T1000 (cell line): ENCODE measurements around the gene OR8K1.

Experiments used
- DNase-seq: peaks from one replicate; lab custom pipeline; 2025; ENCODE audit warnings: mixed read lengths; lab: John Stamatoyannopoulos, UW

OR8K1 gene

DNA sequence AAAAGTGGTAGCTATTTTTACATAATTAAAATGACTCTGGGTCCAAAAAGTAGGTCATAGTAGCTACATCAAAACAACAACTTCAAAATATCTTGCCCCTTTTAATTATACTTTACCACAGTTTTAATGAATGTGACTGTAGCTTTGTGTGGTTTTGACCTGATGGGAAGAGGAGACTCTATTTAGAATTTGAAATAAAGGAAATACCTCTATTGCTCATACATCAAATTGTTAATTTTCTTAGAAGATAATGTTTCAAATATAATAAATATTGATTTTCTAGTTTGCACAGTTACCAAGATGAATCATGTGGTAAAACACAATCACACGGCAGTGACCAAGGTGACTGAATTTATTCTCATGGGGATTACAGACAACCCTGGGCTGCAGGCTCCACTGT is at the start of gene OR8K1:
TSS of gene OR8K1 (plus strand) at position 301 of the 400 bp plus-strand sequence. CDS start at position 301, 0 bp downstream.
- no peak for DNase-seq

DNA sequence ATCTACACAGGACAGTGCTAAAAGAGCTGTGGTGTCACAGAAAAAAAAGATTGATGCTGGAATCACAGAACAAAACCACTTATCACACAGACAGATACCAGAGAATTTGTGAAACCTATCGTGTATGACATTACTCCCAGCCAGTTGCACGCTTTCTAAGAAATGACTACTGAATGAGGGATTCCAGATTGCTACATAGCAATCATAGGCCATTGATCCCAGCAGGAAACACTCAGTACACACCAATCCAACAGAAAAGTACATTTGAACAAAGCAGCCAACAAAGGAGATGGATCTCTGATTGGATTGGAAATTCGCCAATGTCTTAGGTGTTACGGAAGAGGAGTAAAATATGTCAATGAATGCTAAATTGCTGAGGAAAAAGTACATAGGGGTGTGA is 48.9 kb upstream of the OR8K1 start:
- DNase-seq = no peak

DNA sequence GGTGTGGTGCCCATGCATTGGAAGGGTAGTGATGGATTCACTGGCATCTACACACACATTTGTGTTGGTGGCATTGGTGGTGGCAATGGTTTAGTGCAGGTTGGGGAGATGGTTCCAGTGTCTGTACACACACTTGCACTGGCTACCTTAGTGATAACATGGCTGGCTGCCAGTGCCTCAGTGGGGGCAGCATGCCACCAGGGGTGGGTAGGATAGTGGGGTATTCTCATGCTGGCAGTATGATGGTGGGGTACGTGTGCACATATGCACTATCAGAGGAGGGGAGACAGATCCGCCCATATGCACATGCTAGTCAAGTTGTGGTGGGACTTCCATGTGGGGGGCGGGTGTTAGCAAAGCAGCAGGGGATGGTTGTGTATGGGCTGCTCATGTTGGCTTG is 38.0 kb upstream of the OR8K1 start:
- DNase-seq = no peak

DNA sequence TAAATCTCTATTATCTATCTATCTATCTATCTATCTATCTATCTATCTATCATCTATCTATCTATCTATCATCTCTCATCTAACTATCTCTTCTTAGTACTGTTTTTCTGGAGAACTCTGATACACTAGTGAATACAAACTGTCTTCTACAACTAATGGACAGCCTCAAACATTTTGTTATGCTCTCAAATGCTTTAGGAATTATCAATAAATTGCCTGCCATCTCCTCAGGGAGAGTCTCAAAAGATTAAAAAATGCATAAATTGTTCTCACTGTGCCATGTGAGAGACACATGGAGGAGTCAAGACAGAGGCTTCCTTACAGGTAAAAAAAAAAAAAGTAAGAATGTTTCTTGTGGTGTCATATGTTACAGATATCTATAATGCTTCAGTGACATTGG is 31.0 kb upstream of the OR8K1 start, which contains the start of gene OR8K3:
TSS of gene OR8K3 (plus strand) at position 301 of the 400 bp plus-strand sequence. CDS start 3,163 bp downstream, outside the sequence.
- no peak for DNase-seq

DNA sequence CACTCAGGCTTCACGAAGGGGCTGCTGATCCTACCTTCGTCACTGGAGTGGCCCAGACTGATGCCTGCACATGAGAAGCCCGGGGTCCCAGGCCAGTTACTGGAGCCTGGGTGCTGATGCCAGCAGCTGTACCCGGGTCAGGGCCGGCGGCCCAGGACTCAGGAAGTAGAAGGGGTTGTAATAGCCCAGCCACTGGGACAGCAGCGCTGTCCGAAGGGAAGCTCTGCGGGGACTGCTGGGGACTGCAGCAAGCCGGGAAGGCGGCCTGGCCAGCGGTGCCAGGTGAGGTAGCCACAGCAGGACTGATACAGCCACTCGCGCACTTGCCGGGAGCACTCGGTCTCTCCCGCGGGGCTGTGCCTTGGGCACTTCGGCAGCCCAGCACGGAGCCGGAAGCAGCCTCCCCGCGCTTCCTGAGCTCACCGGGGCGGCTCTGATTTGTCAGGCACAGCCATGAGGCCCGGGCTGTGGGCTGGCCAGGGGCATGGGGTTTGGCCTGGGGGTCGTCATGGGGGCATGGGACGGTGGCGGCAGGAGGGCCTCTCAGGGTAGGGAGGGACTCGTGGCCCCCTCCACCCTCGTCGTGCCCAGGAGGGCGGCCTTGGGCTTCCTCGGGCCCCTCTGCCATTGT is 13.9 kb upstream of the OR8K1 start:
- no peak for DNase-seq

DNA sequence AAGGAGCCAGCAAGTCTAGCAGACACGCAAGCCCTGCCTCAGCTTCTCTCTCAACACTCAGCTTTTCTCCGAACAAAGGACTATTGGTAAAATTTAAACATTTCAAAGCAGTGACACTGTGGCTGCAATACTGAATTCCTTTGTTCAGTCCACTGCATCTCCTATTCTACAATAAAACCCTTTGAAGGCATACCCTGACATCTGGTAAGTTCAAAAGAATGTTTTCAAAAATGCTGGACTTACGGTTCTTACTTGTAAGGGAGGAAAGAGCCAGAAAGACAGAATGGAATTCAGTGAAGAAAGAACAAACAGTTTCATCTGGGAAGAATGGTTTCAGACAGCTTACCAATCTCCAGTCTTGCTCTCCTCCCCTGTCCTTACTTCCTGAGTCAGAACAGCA is 12.7 kb upstream of the OR8K1 start:
- no peak for DNase-seq

DNA sequence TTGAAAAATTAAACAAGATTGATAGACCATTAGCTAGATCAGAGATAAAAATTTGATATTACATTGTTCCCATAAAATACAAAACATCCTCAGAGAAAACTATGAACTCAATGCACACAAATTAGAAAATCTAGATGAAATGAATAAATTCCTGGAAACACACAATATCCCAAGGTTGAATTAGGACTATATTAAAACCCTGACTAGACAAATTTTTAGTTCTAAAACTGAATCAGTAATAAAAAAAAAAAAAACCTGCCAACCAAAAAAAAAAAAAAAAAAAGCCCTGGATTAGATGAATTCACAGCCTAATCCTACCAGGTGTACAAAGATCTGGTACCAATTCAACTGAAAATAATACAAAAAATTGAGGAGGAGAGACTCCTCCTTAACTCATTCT is 5.5 kb upstream of the OR8K1 start:
- DNase-seq = no peak

DNA sequence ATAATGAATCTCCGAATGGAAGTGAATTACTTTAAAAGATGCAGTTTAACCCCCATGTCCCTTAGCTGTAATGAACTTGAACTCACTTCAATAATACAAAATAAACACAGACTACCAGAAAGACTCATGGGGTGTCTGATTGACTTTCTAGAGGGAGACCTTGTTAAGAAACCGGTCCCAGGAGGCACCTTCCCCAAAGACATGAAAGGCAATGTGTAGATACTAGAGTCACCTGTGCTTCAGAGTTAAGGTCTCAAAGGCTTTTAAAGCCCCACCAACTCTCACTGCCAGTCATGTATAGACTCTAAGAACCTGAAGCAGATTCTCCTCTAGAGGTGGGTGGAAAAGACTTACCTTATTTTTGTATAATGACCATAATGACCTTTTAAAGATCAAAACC is 8.2 kb downstream of the OR8K1 start, which contains the start of gene OR8J1:
TSS of gene OR8J1 (plus strand) at position 301 of the 400 bp plus-strand sequence. CDS start 5,956 bp downstream, outside the sequence.
- no peak for DNase-seq

DNA sequence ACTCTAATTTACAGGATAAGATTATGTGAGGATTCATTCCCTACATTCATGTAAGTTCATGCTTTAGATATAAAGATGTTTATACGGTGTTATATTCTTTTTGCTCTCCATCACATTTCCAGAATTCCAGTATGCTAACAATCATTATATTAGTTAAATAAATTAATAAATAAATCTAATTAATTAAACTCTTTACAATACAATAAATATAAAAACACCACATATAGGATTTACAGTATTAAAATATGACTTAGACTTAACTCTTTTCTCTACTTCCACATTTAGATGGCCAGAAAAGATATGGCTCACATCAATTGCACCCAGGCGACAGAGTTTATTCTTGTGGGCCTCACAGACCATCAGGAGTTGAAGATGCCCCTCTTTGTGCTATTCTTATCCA is 29.5 kb downstream of the OR8K1 start, which contains the start of gene OR8U1:
TSS of gene OR8U1 (plus strand) at position 301 of the 400 bp plus-strand sequence. CDS start at position 301, 0 bp downstream.
- no peak for DNase-seq

DNA sequence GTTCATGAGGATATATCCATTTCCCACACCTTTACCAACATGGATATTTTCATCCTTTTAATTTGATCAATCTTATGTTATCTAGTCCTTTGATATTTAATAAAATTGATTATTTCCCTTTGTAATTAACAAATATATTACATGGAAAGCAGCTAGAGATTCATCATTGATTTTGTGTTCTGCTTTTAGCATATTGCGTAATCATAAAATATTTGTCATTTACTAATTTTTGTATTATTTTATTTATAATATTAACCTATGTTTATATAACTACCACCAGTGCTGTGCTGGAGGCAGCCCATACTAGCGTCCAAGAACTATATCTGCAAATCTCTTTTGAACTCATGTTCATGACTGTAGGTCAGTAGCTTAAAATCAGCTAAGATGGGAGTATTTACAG is 34.3 kb downstream of the OR8K1 start:
- no peak for DNase-seq

DNA sequence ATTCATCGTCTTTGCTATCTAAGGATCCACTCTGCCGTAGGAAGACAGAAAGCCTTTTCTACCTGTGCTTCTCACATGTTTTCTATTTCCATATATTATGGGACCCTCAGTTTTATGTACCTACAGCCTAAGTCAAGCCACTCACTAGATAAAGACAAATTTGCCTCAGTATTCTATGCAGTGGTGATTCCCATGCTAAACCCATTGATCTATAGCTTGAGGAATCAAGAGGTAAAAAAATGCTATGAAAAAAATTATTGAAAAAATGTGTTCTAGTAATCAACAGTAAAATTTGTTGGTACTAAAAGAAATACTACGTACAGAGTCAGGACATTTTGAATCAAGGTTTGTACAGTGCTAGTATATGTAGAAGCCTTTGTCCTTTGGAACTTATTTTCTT is 48.5 kb downstream of the OR8K1 start:
- no peak for DNase-seq

DNA sequence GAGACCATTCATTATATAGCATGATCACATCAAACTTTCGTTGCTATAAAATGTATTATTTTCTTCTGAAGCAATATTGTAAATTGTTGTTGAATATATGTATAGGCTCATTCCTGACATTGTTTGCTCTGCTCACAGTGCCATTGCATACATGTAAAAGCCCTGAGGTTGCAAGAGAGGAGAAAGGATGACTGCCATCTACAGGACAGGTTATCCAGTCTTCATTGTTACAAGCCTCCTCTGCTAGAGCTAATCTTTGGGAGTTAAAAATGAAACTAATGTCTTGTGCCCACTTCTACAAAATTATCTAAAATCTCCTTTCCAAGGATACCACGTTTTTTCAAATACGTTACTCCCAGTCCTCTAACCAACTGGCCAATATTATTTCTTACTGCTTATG is 50.2 kb downstream of the OR8K1 start:
- DNase-seq = no peak
